SK-N-SH (cell line): ENCODE data around the gene SLC25A48. TPM values are rescaled to one million over a fixed set of nuclear protein-coding genes. Genes with fewer than 3 reads are reported as not detected.

Experiments used
- CTCF ChIA-PET: fragments of 300-600, 350-600 bp; formaldehyde crosslinking; extraction: SDS; loops from one replicate; lab custom pipeline; 2021; lab: Yijun Ruan, JAX
- POLR2A ChIA-PET: fragments of 350-600 bp; sonication (Branson Sonifier 250); formaldehyde crosslinking; extraction: SDS; loops from one replicate; lab custom pipeline; 2020; ENCODE audit warnings: antibody characterized with exemption, inconsistent platforms; lab: Yijun Ruan, JAX
- DNase-seq: peaks from one replicate; pipeline ENCODE4 v3.0.0; 2012
- H2AFZ ChIP-seq: fragments of 200-600 bp; sonication (generic); 2 replicates; pipeline ENCODE4 v1.8.1; 2016; ENCODE audit warnings: antibody characterized with exemption, mild to moderate bottlenecking, low read depth
- H3F3A ChIP-seq: fragments of 200-600 bp; sonication (generic); replicated peaks from 2 replicates; pipeline ENCODE3; 2016; ENCODE audit warnings: antibody characterized with exemption, mild to moderate bottlenecking; ENCODE audit not compliant: insufficient read depth
- H3K27ac ChIP-seq, 2 experiments: fragments of 200-500 bp in 1 of 2; fragments of 200-600 bp in 1 of 2; sonication (Bioruptor generic) in 1 of 2; sonication (generic), shearing (Covaris generic) in 1 of 2; 2 replicates each; pipeline versions ENCODE4 v1.5.1 to v1.6.1; 2014 to 2016; ENCODE audit warnings: low read depth in 2 of 2, inconsistent platforms in 1 of 2, low read length in 1 of 2, mild to moderate bottlenecking in 1 of 2, mixed read lengths in 1 of 2
- H3K27me3 ChIP-seq: fragments of 200-600 bp; sonication (generic), shearing (Covaris generic); 2 replicates; pipeline ENCODE4 v1.6.1; 2016; ENCODE audit warnings: mixed run types; ENCODE audit not compliant: insufficient read depth
- H3K36me3 ChIP-seq, 2 experiments: fragments of 200-500 bp in 1 of 2; fragments of 200-600 bp in 1 of 2; sonication (Bioruptor generic) in 1 of 2; sonication (generic) in 1 of 2; replicated peaks in 1 of 2; 2 replicates each; pipeline versions ENCODE3 to v1.5.1; 2014 to 2016; ENCODE audit warnings: low read length in 1 of 2, mild to moderate bottlenecking in 1 of 2; ENCODE audit not compliant: insufficient read depth in 2 of 2, control insufficient read depth in 1 of 2
- H3K4me1 ChIP-seq, 2 experiments: fragments of 200-500 bp in 1 of 2; fragments of 200-600 bp in 1 of 2; sonication (Bioruptor generic) in 1 of 2; sonication (generic), shearing (Covaris generic) in 1 of 2; 2 replicates each; pipeline versions ENCODE4 v1.5.1 to v1.6.1; 2014 to 2016; ENCODE audit warnings: low read depth in 1 of 2, low read length in 1 of 2, mixed run types in 1 of 2; ENCODE audit not compliant: insufficient read depth in 2 of 2, control insufficient read depth in 1 of 2
- H3K4me2 ChIP-seq: fragments of 200-600 bp; sonication (generic), shearing (Covaris generic); 2 replicates; pipeline ENCODE4 v1.6.1; 2017; ENCODE audit warnings: mixed run types
- H3K4me3 ChIP-seq, 2 experiments: fragments of 200-500 bp in 1 of 2; fragments of 200-600 bp in 1 of 2; sonication (Bioruptor generic) in 1 of 2; sonication (generic), shearing (Covaris generic) in 1 of 2; 2 replicates each; pipeline versions ENCODE4 v1.5.1 to v1.8.1; 2014 to 2016; ENCODE audit warnings: low read depth in 2 of 2, inconsistent platforms in 1 of 2, low read length in 1 of 2, mild to moderate bottlenecking in 1 of 2, mixed read lengths in 1 of 2, moderate library complexity in 1 of 2
- H3K79me2 ChIP-seq: fragments of 200-600 bp; sonication (generic); 2 replicates; pipeline ENCODE4 v1.8.1; 2017; ENCODE audit warnings: mild to moderate bottlenecking; ENCODE audit not compliant: insufficient read depth
- H3K9ac ChIP-seq: fragments of 200-600 bp; sonication (generic); 2 replicates; pipeline ENCODE4 v1.6.1; 2017; ENCODE audit warnings: mixed run types
- H3K9me2 ChIP-seq: fragments of 200-600 bp; sonication (generic); 2 replicates; pipeline ENCODE4 v1.6.1; 2017; ENCODE audit warnings: mixed run types
- H3K9me3 ChIP-seq: fragments of 200-600 bp; sonication (generic); 2 replicates; pipeline ENCODE4 v1.6.1; 2017; ENCODE audit warnings: mixed run types, mild to moderate bottlenecking, moderate library complexity
- H4K20me1 ChIP-seq: fragments of 200-600 bp; sonication (generic); 2 replicates; pipeline ENCODE4 v1.6.1; 2017; ENCODE audit warnings: mild to moderate bottlenecking, mixed run types; ENCODE audit not compliant: insufficient read depth
- CHD2 ChIP-seq: fragments of 150-350 bp; IDR thresholded peaks from 2 replicates; pipeline ENCODE4 v1.6.1; 2018; ENCODE audit warnings: low read length; ENCODE audit not compliant: partially characterized antibody
- FOXJ3 ChIP-seq: sonication (generic); formaldehyde crosslinking; IDR thresholded peaks from 2 replicates; pipeline ENCODE4 v1.5.1; 2020; ENCODE audit warnings: mild to moderate bottlenecking, missing genetic modification reagents
- IRF3 ChIP-seq: fragments of 150-350 bp; IDR thresholded peaks from 2 replicates; pipeline ENCODE4 v1.6.1; 2016; ENCODE audit warnings: mild to moderate bottlenecking, low read depth, low read length
- MEF2A ChIP-seq: IDR thresholded peaks from 2 replicates; pipeline ENCODE4 v1.4.0; 2012; ENCODE audit warnings: low read depth, borderline replicate concordance
- MXI1 ChIP-seq: IDR thresholded peaks from 2 replicates; pipeline ENCODE4 v1.6.1; 2012; ENCODE audit warnings: mild to moderate bottlenecking, low read depth, low read length, improper control_type of control experiment
- NRF1 ChIP-seq: IDR thresholded peaks from 2 replicates; pipeline ENCODE4 v1.6.1; 2012; ENCODE audit warnings: low read depth, mild to moderate bottlenecking, low read length
- POLR2AphosphoS5 ChIP-seq: IDR thresholded peaks from 2 replicates; pipeline ENCODE4 v1.6.1; 2012; ENCODE audit warnings: low read depth, low read length
- RCOR1 ChIP-seq: fragments of 150-350 bp; IDR thresholded peaks from 2 replicates; pipeline ENCODE4 v1.6.1; 2017; ENCODE audit warnings: antibody characterized with exemption, low read length
- SIN3A ChIP-seq: IDR thresholded peaks from 2 replicates; pipeline ENCODE4 v1.6.1; 2012; ENCODE audit warnings: low read depth, mild to moderate bottlenecking, low read length, moderate library complexity, borderline replicate concordance
- TEAD4 ChIP-seq: IDR thresholded peaks from 2 replicates; pipeline ENCODE4 v1.4.0; 2012; ENCODE audit warnings: mild to moderate bottlenecking, borderline replicate concordance; ENCODE audit not compliant: insufficient read depth
- WGBS: methylation state at CpG from one replicate; pipeline ENCODE4 v1.1.6; 2017; ENCODE audit warnings: low lambda C conversion rate; 5-methylcytosine and 5-hydroxymethylcytosine counted together
- polyA plus RNA-seq, 3 experiments: library from polyadenylated mRNA; depleted of rRNA; stranded (reverse); fragments of >200 nt; gene quantifications; 2 replicates each; pipeline ENCODE4 v1.2.3, GENCODE V29; 2012
- TF ChIP-seq, protein P1 (sequence below): IDR thresholded peaks from 2 replicates; pipeline ENCODE4 v1.4.0; 2012; ENCODE audit warnings: low read depth, borderline replicate concordance
- TF ChIP-seq, protein P2 (sequence below): IDR thresholded peaks from 2 replicates; pipeline ENCODE4; 2012
- TF ChIP-seq, protein P3 (sequence below): IDR thresholded peaks from 2 replicates; pipeline ENCODE4 v1.6.1; 2012; ENCODE audit warnings: mild to moderate bottlenecking, low read depth, low read length, moderate library complexity

Gene SLC25A48
- polyA plus RNA-seq, 1 of the 3 experiments (the other 2 are of a cell fraction), result 0.23 TPM

- ChIA-PET POLR2A (no interaction called here), CTCF (interaction anchor here (0.7 to 2.5 kb wide), 5 partner anchors 12 to 313 kb away, joined by 3 to 9 read pairs (median 3); no protein-coding TSS in a partner anchor)
- Histone ChIP-seq H3K4me2 (no peak overlapping the region), H3K79me2 (no peaks in the 10 kb centered on the region), H3K9ac (no peak overlapping the region), H3F3A (no peaks in the 10 kb centered on the region), H2AFZ (no peak overlapping the region), H3K27ac (no peak overlapping the region), H3K4me1 (peaks cover 0 to 8% of the 10 kb centered on the region in 2 experiments; a peak in 1 of 4 replicates), H3K4me3 (no peak overlapping the region), H3K36me3 (no peaks in the 10 kb centered on the region), H4K20me1 (no peaks in the 10 kb centered on the region), H3K27me3 (no peaks in the 10 kb centered on the region; the same call in 1 of the 2 replicates), H3K9me3 (no peaks in the 10 kb centered on the region), H3K9me2 (no peaks in the 10 kb centered on the region)
- DNase-seq, result no peak
- WGBS, result 78% methylated on average over 6 of the region's 6 CpGs
- TF ChIP-seq MXI1, result no peak
- no peak for TF ChIP-seq MEF2A
- TF ChIP-seq RCOR1, result no peak
- no peak for TF ChIP-seq NRF1
- TF ChIP-seq IRF3, result no peak
Measured at GRCh38 chr5:135898651-135899050, 64.2 kb downstream of the SLC25A48 start.

DNA sequence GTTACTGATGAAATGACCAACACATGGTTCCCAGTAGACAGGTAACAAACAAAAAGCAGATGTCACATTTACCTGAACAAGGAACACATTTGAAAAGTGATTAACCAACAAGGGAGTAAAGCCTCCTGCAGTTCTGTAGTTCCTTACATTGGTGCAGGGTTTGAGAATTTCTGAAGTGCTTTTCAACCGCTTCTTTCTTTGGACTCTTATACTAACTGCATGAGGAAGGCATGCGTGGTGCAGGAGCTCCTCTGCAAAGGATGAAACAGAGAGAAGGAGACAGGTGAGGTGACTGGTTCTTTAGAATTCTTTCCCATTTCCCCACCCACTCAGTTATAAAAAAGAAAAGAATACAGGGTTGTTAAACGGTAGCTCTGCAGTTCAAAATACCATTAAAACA, 65.8 kb downstream of the SLC25A48 start:
- 61% methylated on average over 3 of the region's 3 CpGs for WGBS
- H2AFZ ChIP-seq, result no peak overlapping the region
- H3F3A ChIP-seq, result no peaks in the 10 kb centered on the region
- no peak overlapping the region for H3K4me2 ChIP-seq
- H3K36me3 ChIP-seq, result no peaks in the 10 kb centered on the region
- ChIA-PET POLR2A (interaction anchor here (0.6 kb wide), 1 partner anchor 931 kb away, joined by 3 read pairs; no protein-coding TSS in a partner anchor), CTCF (interaction anchor here (0.6 to 2.5 kb wide), 5 partner anchors 12 to 347 kb away, joined by 3 to 9 read pairs (median 3); no protein-coding TSS in a partner anchor)
- TF ChIP-seq, protein P1, sequence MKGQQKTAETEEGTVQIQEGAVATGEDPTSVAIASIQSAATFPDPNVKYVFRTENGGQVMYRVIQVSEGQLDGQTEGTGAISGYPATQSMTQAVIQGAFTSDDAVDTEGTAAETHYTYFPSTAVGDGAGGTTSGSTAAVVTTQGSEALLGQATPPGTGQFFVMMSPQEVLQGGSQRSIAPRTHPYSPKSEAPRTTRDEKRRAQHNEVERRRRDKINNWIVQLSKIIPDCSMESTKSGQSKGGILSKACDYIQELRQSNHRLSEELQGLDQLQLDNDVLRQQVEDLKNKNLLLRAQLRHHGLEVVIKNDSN, result no peak
- TF ChIP-seq RCOR1, result no peak
- no peak for TF ChIP-seq TEAD4
- TF ChIP-seq CHD2, result no peak
- no peak for TF ChIP-seq POLR2AphosphoS5
- TF ChIP-seq SIN3A, result no peak
- TF ChIP-seq, protein P2, sequence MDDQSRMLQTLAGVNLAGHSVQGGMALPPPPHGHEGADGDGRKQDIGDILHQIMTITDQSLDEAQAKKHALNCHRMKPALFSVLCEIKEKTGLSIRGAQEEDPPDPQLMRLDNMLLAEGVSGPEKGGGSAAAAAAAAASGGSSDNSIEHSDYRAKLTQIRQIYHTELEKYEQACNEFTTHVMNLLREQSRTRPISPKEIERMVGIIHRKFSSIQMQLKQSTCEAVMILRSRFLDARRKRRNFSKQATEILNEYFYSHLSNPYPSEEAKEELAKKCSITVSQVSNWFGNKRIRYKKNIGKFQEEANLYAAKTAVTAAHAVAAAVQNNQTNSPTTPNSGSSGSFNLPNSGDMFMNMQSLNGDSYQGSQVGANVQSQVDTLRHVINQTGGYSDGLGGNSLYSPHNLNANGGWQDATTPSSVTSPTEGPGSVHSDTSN, result no peak
- no peak for TF ChIP-seq FOXJ3 (CRISPR knock-in tag)
- TF ChIP-seq, protein P3, sequence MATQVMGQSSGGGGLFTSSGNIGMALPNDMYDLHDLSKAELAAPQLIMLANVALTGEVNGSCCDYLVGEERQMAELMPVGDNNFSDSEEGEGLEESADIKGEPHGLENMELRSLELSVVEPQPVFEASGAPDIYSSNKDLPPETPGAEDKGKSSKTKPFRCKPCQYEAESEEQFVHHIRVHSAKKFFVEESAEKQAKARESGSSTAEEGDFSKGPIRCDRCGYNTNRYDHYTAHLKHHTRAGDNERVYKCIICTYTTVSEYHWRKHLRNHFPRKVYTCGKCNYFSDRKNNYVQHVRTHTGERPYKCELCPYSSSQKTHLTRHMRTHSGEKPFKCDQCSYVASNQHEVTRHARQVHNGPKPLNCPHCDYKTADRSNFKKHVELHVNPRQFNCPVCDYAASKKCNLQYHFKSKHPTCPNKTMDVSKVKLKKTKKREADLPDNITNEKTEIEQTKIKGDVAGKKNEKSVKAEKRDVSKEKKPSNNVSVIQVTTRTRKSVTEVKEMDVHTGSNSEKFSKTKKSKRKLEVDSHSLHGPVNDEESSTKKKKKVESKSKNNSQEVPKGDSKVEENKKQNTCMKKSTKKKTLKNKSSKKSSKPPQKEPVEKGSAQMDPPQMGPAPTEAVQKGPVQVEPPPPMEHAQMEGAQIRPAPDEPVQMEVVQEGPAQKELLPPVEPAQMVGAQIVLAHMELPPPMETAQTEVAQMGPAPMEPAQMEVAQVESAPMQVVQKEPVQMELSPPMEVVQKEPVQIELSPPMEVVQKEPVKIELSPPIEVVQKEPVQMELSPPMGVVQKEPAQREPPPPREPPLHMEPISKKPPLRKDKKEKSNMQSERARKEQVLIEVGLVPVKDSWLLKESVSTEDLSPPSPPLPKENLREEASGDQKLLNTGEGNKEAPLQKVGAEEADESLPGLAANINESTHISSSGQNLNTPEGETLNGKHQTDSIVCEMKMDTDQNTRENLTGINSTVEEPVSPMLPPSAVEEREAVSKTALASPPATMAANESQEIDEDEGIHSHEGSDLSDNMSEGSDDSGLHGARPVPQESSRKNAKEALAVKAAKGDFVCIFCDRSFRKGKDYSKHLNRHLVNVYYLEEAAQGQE, result no peak
- no peak for TF ChIP-seq IRF3
- no peaks in the 10 kb centered on the region for H3K9me2 ChIP-seq
- no peaks in the 10 kb centered on the region for H3K9me3 ChIP-seq
- DNase-seq, result no peak
- no peaks in the 10 kb centered on the region; the same call in 1 of the 2 replicates for H3K27me3 ChIP-seq
- H3K27ac ChIP-seq, result no peak overlapping the region
- no peaks in the 10 kb centered on the region for H4K20me1 ChIP-seq
- peaks cover 0 to 3% of the 10 kb centered on the region in 2 experiments; a peak in 1 of 4 replicates for H3K4me1 ChIP-seq
- H3K4me3 ChIP-seq, result no peak overlapping the region
- no peaks in the 10 kb centered on the region for H3K79me2 ChIP-seq
- H3K9ac ChIP-seq, result no peak overlapping the region
